Measurements from ENCODE around the gene OMA1. TPM values are rescaled to one million over a fixed set of nuclear protein-coding genes. Genes with fewer than 3 reads are reported as not detected.

The OMA1 gene
- total RNA-seq, 1 donor from 2014 or later = 9.2 TPM

DNA sequence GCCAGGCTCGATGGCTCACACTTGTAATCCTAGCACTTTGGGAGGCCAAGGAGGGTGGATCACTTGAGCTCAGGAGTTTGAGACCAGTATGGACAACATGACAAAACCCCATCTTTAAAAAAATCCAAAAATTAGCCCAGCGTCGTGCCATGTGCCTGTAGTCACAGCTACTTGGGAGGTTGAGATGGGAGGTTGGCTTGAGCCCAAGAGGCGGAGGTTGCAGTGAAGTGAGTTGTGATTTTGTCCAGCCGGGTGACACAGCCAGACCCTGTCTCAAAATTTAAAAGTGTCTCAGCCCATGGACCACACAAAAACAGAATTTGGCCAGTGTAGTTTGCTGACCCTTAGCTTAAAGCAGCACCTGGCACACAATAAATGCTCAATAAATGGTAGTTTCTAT is 41.9 kb upstream of the OMA1 start:
- Mint-ChIP-seq H3K27me3 (ENCODE audit: unreplicated experiment) (peaks cover 17% of the 10 kb centered on the region), H3K36me3 (ENCODE audit: unreplicated experiment) (no peaks in the 10 kb centered on the region), H3K4me1 (ENCODE audit: unreplicated experiment) (peaks cover 35% of the 10 kb centered on the region), H3K27ac (ENCODE audit: unreplicated experiment) (no peak overlapping the region), H3K4me3 (ENCODE audit: unreplicated experiment) (no peak overlapping the region), H3K9me3 (ENCODE audit: unreplicated experiment) (no peaks in the 10 kb centered on the region)
- DNase-seq (ENCODE audit: extremely low spot score, unreplicated experiment) = no peak
- TF ChIP-seq, protein P1, sequence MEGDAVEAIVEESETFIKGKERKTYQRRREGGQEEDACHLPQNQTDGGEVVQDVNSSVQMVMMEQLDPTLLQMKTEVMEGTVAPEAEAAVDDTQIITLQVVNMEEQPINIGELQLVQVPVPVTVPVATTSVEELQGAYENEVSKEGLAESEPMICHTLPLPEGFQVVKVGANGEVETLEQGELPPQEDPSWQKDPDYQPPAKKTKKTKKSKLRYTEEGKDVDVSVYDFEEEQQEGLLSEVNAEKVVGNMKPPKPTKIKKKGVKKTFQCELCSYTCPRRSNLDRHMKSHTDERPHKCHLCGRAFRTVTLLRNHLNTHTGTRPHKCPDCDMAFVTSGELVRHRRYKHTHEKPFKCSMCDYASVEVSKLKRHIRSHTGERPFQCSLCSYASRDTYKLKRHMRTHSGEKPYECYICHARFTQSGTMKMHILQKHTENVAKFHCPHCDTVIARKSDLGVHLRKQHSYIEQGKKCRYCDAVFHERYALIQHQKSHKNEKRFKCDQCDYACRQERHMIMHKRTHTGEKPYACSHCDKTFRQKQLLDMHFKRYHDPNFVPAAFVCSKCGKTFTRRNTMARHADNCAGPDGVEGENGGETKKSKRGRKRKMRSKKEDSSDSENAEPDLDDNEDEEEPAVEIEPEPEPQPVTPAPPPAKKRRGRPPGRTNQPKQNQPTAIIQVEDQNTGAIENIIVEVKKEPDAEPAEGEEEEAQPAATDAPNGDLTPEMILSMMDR (IDR thresholded peaks at IDR 0.05) = no peak

GRCh38 chr1:58587667-58588066 is 41.1 kb upstream of the OMA1 start:
- Mint-ChIP-seq H3K27ac (ENCODE audit: unreplicated experiment) (no peak overlapping the region), H3K27me3 (ENCODE audit: unreplicated experiment) (peaks cover 17% of the 10 kb centered on the region), H3K4me3 (ENCODE audit: unreplicated experiment) (no peak overlapping the region), H3K36me3 (ENCODE audit: unreplicated experiment) (no peaks in the 10 kb centered on the region), H3K4me1 (ENCODE audit: unreplicated experiment) (peaks cover 33% of the 10 kb centered on the region), H3K9me3 (ENCODE audit: unreplicated experiment) (no peaks in the 10 kb centered on the region)
- TF ChIP-seq, protein P1 (IDR thresholded peaks at IDR 0.05) = no peak
- no peak for DNase-seq (ENCODE audit: extremely low spot score, unreplicated experiment)

DNA sequence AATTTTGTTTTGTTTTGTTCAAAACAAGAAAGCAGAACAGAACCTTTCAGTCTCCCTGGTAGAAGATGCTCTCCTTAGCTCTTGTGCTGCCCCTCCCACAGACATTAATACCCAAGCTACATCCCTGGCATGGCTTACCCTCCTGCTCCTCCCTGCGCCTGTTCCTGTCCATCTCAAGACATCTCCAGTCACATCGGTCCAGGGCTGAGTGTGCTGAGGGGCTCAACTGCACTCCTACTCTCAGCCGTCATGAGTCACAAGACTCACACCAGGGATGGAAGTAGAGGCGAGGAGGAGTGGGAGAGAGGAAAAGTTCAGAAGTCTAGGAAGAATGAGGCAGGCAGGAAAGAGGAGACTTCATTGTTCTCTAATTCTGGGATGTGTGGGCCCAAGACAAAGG is 39.7 kb upstream of the OMA1 start:
- H3K9me3 Mint-ChIP-seq (ENCODE audit: unreplicated experiment) = no peaks in the 10 kb centered on the region
- no peaks in the 10 kb centered on the region for H3K36me3 Mint-ChIP-seq (ENCODE audit: unreplicated experiment)
- H3K4me3 Mint-ChIP-seq (ENCODE audit: unreplicated experiment) = no peak overlapping the region
- TF ChIP-seq, protein P1 (IDR thresholded peaks at IDR 0.05) = no peak
- peaks cover 17% of the 10 kb centered on the region for H3K27me3 Mint-ChIP-seq (ENCODE audit: unreplicated experiment)
- H3K4me1 Mint-ChIP-seq (ENCODE audit: unreplicated experiment) = peaks cover 24% of the 10 kb centered on the region
- no peak for DNase-seq (ENCODE audit: extremely low spot score, unreplicated experiment)
- no peak overlapping the region for H3K27ac Mint-ChIP-seq (ENCODE audit: unreplicated experiment)

DNA sequence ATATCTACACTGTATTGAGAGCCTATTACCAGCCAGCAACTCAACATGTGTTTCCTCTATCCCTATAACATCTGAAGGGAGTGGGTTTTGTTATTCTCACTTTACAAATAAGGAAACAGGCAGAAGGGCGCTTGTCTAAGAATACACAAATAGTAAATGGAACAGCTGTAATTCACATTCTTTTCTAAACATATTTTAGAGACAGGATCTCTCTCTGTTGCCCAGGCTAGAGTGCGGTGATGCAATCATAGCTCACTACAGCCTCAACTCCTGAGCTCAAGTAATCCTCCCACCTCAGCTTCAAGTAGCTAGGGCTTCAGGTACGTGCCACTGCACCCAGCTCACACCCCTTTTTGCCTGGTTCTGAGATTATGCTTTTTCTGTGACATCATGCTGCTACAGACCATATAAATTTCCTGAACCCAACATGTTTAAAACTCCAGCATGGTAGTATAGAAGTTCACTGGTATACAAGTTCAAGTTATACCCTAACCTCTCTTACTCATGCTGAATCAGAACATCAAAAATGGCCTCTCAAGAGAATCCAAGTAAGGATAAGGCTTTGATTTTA is 39.1 kb upstream of the OMA1 start:
- Mint-ChIP-seq H3K27me3 (ENCODE audit: unreplicated experiment) (peaks cover 16% of the 10 kb centered on the region), H3K36me3 (ENCODE audit: unreplicated experiment) (no peaks in the 10 kb centered on the region), H3K4me3 (ENCODE audit: unreplicated experiment) (no peak overlapping the region), H3K9me3 (ENCODE audit: unreplicated experiment) (no peaks in the 10 kb centered on the region), H3K4me1 (ENCODE audit: unreplicated experiment) (peaks cover 24% of the 10 kb centered on the region), H3K27ac (ENCODE audit: unreplicated experiment) (no peak overlapping the region)
- TF ChIP-seq, protein P1 (IDR thresholded peaks at IDR 0.05) = no peak
- DNase-seq (ENCODE audit: extremely low spot score, unreplicated experiment) = no peak

DNA sequence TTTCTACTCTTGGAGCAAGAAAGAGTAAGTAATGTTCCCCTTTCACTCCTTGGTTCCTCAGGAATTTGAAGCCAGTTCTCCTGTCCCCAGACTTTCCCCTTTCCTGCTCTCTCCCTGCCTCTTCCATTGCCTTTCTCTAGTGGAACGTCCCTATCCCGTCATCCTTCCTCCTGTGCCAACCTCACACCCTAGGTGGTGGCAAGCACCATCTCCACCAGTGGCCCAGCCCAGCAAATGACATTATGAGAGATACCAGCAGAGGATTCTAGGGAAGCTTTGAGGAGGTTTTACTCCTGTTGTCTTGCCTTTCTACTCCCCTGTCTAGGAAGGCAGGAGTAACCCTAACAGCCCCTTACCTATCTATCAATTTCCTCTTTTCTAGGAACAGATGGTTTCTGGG is 38.6 kb upstream of the OMA1 start:
- DNase-seq (ENCODE audit: extremely low spot score, unreplicated experiment) = no peak
- Mint-ChIP-seq H3K9me3 (ENCODE audit: unreplicated experiment) (no peaks in the 10 kb centered on the region), H3K27me3 (ENCODE audit: unreplicated experiment) (peaks cover 12% of the 10 kb centered on the region), H3K27ac (ENCODE audit: unreplicated experiment) (no peak overlapping the region), H3K4me3 (ENCODE audit: unreplicated experiment) (no peak overlapping the region), H3K4me1 (ENCODE audit: unreplicated experiment) (peaks cover 24% of the 10 kb centered on the region), H3K36me3 (ENCODE audit: unreplicated experiment) (no peaks in the 10 kb centered on the region)
- TF ChIP-seq, protein P1 (IDR thresholded peaks at IDR 0.05) = no peak

Measured in osteocyte (in vitro differentiated cells).